B cell (primary cell): Measurements from ENCODE around the gene SUCLG1. TPM values are rescaled to one million over a fixed set of nuclear protein-coding genes. Genes with fewer than 3 reads are reported as not detected.

Experiments used
- ATAC-seq: fragments of 200-7000 bp; cut with Tn5 transposase; one replicate; pipeline ENCODE4 v1.10.0; 2021; ENCODE audit warnings: low read depth, mild to moderate bottlenecking, moderate number of reproducible peaks, moderate library complexity
- CTCF ChIA-PET: fragments of 350-600 bp; sonication (Branson Sonifier 250); formaldehyde crosslinking; loops from one replicate; lab custom pipeline; 2021; ENCODE audit warnings: antibody characterized with exemption, inconsistent platforms; lab: Charles Lee
- POLR2A ChIA-PET: fragments of 350-600 bp; sonication (Branson Sonifier 250); formaldehyde crosslinking; loops from one replicate; lab custom pipeline; 2021; ENCODE audit warnings: antibody characterized with exemption; lab: Charles Lee
- DNase-seq: peaks from one replicate; pipeline ENCODE4 v3.0.0; 2013
- H2AFZ ChIP-seq: 2 replicates; pipeline ENCODE4 v1.6.1; 2012; ENCODE audit warnings: mild to moderate bottlenecking, low read depth, low read length; ENCODE audit not compliant: insufficient read depth, poor library complexity, severe bottlenecking
- H3K27ac ChIP-seq, 2 donors: 1 replicate in 1 of 2; 2 replicates in 1 of 2; pipeline ENCODE4 v1.5.1; 2012 to 2013; ENCODE audit warnings: low read length in 2 of 2, mild to moderate bottlenecking in 2 of 2, moderate library complexity in 1 of 2
- H3K27me3 ChIP-seq, 4 experiments: fragments of 200-600 bp in 1 of 4; sonication (generic) in 1 of 4; replicated peaks in 1 of 4; 1 replicate in 2 of 4; 2 replicates in 2 of 4; pipeline versions ENCODE4 v1.6.1 to v1.7.0; 2013 to 2016; ENCODE audit warnings: low read length in 3 of 4, mild to moderate bottlenecking in 2 of 4, mixed read lengths in 1 of 4, moderate library complexity in 1 of 4; ENCODE audit not compliant: insufficient read depth in 4 of 4, control insufficient read depth in 3 of 4; ENCODE audit errors: control extremely low read depth in 1 of 4
- H3K36me3 ChIP-seq, 2 experiments: replicated peaks in 1 of 2; 1 replicate in 1 of 2; 2 replicates in 1 of 2; pipeline versions ENCODE4 v1.6.1 to v1.7.1; 2013; ENCODE audit warnings: low read length in 1 of 2; ENCODE audit not compliant: insufficient read depth in 2 of 2, control insufficient read depth in 1 of 2; ENCODE audit errors: control extremely low read depth in 1 of 2, extremely low read depth in 1 of 2
- H3K4me1 ChIP-seq, 2 donors: fragments of 200-600 bp in 1 of 2; sonication (generic) in 1 of 2; 1 replicate in 1 of 2; 2 replicates in 1 of 2; pipeline versions ENCODE4 v1.5.1 to v1.6.1; 2013 to 2017; ENCODE audit warnings: low read length in 2 of 2; ENCODE audit not compliant: control insufficient read depth in 2 of 2, insufficient read depth in 2 of 2
- H3K4me2 ChIP-seq: replicated peaks from 2 replicates; pipeline ENCODE3; 2012; ENCODE audit warnings: mild to moderate bottlenecking, low read depth, low read length; ENCODE audit not compliant: poor library complexity, severe bottlenecking
- H3K4me3 ChIP-seq, 5 experiments: fragments of 200-600 bp in 1 of 5; sonication (generic) in 1 of 5; 1 replicate in 3 of 5; 2 replicates in 2 of 5; pipeline versions ENCODE4 v1.5.1 to v1.7.0; 2011 to 2016; ENCODE audit warnings: low read length in 4 of 5, mild to moderate bottlenecking in 4 of 5, low read depth in 2 of 5, control low read depth in 1 of 5, moderate library complexity in 1 of 5; ENCODE audit not compliant: insufficient read depth in 1 of 5; ENCODE audit errors: control extremely low read depth in 1 of 5, extremely low read depth in 1 of 5
- H3K79me2 ChIP-seq: fragments of 200-600 bp; sonication (generic); one replicate; pipeline ENCODE4 v1.6.0; 2016; ENCODE audit warnings: low read length; ENCODE audit not compliant: control insufficient read depth, insufficient read depth
- H3K9ac ChIP-seq: fragments of 200-600 bp; sonication (generic); 2 replicates; pipeline ENCODE4 v1.6.1; 2017; ENCODE audit warnings: mild to moderate bottlenecking, low read length, moderate library complexity
- H3K9me3 ChIP-seq, 3 donors: one replicate each; pipeline versions ENCODE4 v1.6.1 to v1.7.1; 2013; ENCODE audit warnings: low read length in 2 of 3; ENCODE audit not compliant: control insufficient read depth in 2 of 3, insufficient read depth in 1 of 3; ENCODE audit errors: control extremely low read depth in 1 of 3
- H4K20me1 ChIP-seq: 2 replicates; pipeline ENCODE4 v1.6.0; 2012; ENCODE audit warnings: mild to moderate bottlenecking, low read length; ENCODE audit not compliant: insufficient read depth, control insufficient read depth, poor library complexity, severe bottlenecking
- H3K27ac Mint-ChIP-seq: one replicate; pipeline ENCODE4 v1.8.0; 2021; ENCODE audit warnings: mixed read lengths
- H3K27me3 Mint-ChIP-seq: one replicate; pipeline ENCODE4 v1.8.0; 2021; ENCODE audit warnings: mixed read lengths
- H3K4me1 Mint-ChIP-seq: one replicate; pipeline ENCODE4 v1.8.0; 2021; ENCODE audit warnings: mixed read lengths
- H3K4me3 Mint-ChIP-seq: one replicate; pipeline ENCODE4 v1.8.0; 2021; ENCODE audit warnings: mixed read lengths
- H3K9me3 Mint-ChIP-seq: one replicate; pipeline ENCODE4 v1.8.0; 2022; ENCODE audit warnings: mixed read lengths; ENCODE audit not compliant: insufficient read depth
- CTCF ChIP-seq: fragments of 200-600 bp; IDR thresholded peaks from one replicate; pipeline ENCODE4 v1.8.0; 2022; ENCODE audit warnings: antibody characterized with exemption, mild to moderate bottlenecking
- EZH2 ChIP-seq: IDR thresholded peaks from 2 replicates; pipeline ENCODE4 v1.6.1; 2012; ENCODE audit warnings: borderline replicate concordance, low read depth, mild to moderate bottlenecking, moderate library complexity, low read length; ENCODE audit not compliant: insufficient read depth, poor library complexity, severe bottlenecking
- WGBS: methylation state at CpG from one replicate; pipeline ENCODE4 v1.1.5; 2013; ENCODE audit warnings: missing lambda C conversion rate; ENCODE audit not compliant: insufficient coverage; 5-methylcytosine and 5-hydroxymethylcytosine counted together
- intact Hi-C: fragments of 100-400 bp; cut with micrococcal nuclease; formaldehyde crosslinking; loops from one replicate; pipeline ENCODE4 v1.10.0; 2022
- polyA plus RNA-seq: library from polyadenylated mRNA; depleted of rRNA; stranded (reverse); fragments of >200 nt; gene quantifications from 2 replicates; pipeline ENCODE4 v1.2.3, GENCODE V29; 2012
- total RNA-seq, 2 donors: library from RNA; stranded (reverse); fragments of 120-200 nt in 1 of 2; gene quantifications; 1 replicate in 1 of 2; 2 replicates in 1 of 2; pipeline versions ENCODE4 v1.2.3 to v1.2.4, GENCODE V29; 2013 to 2022

Gene SUCLG1
- total and polyA plus RNA-seq, 2 donors (not counting 1 experiment from before 2014, with no cell fraction given) = 16.1 to 31.8 TPM

GRCh38 chr2:84378960-84379359, 80.1 kb downstream of the SUCLG1 start:
- no peaks in the 10 kb centered on the region for H4K20me1 ChIP-seq
- no peak overlapping the region for H2AFZ ChIP-seq
- no peak overlapping the region for H3K4me3 ChIP-seq
- H3K79me2 ChIP-seq = no peaks in the 10 kb centered on the region
- ChIA-PET CTCF (no interaction called here), POLR2A (no interaction called here)
- intact Hi-C loops = no loop called here
- no peak overlapping the region for H3K27ac Mint-ChIP-seq
- WGBS = no CpG with 5 or more reads among the region's 1 CpG
- H3K9me3 ChIP-seq = peaks cover 0 to 4% (median 1%) of the 10 kb centered on the region in 3 donors
- no peaks in the 10 kb centered on the region for H3K4me1 ChIP-seq
- no peaks in the 10 kb centered on the region for H3K4me1 Mint-ChIP-seq
- no peaks in the 10 kb centered on the region for H3K9me3 Mint-ChIP-seq
- peaks cover 19% of the 10 kb centered on the region for H3K27me3 Mint-ChIP-seq
- TF ChIP-seq EZH2 (no peak), CTCF (no peak)
- no peak overlapping the region for H3K9ac ChIP-seq
- H3K4me3 Mint-ChIP-seq = no peak overlapping the region
- peaks cover 0 to 2% (median 0%) of the 10 kb centered on the region in 4 experiments for H3K27me3 ChIP-seq
- H3K36me3 ChIP-seq = no peaks in the 10 kb centered on the region
- DNase-seq (no peak), ATAC-seq (no peak)
- no peak overlapping the region for H3K27ac ChIP-seq
- no peak overlapping the region for H3K4me2 ChIP-seq

GRCh38 chr2:84375020-84375419, 84.1 kb downstream of the SUCLG1 start:
- H3K4me1 ChIP-seq = no peaks in the 10 kb centered on the region
- no peaks in the 10 kb centered on the region for H3K36me3 ChIP-seq
- H3K4me2 ChIP-seq = no peak overlapping the region
- no peak overlapping the region for H3K9ac ChIP-seq
- ATAC-seq (no peak), DNase-seq (no peak)
- H3K9me3 ChIP-seq = peaks cover 0 to 4% (median under 1%) of the 10 kb centered on the region in 3 donors
- no peak overlapping the region for H2AFZ ChIP-seq
- no peak overlapping the region for H3K27ac ChIP-seq
- no peak overlapping the region for H3K4me3 ChIP-seq
- Mint-ChIP-seq H3K27me3 (peaks cover 22% of the 10 kb centered on the region), H3K27ac (no peak overlapping the region), H3K9me3 (no peaks in the 10 kb centered on the region), H3K4me1 (no peaks in the 10 kb centered on the region), H3K4me3 (no peak overlapping the region)
- 100% methylated on average over 2 of the region's 3 CpGs for WGBS
- ChIA-PET CTCF (no interaction called here), POLR2A (no interaction called here)
- intact Hi-C loops = no loop called here
- peaks cover 0 to 2% (median 0%) of the 10 kb centered on the region in 4 experiments for H3K27me3 ChIP-seq
- no peaks in the 10 kb centered on the region for H4K20me1 ChIP-seq
- H3K79me2 ChIP-seq = no peaks in the 10 kb centered on the region
- no peak for TF ChIP-seq EZH2
- TF ChIP-seq CTCF = no peak
